HepG2 (cell line): ENCODE results near the gene BLMH. TPM values are rescaled to one million over a fixed set of nuclear protein-coding genes. Genes with fewer than 3 reads are reported as not detected.

ENCODE experiments used
- ATF6 ChIP-seq: sonication (generic); formaldehyde crosslinking; conservative IDR thresholded peaks from 2 replicates; pipeline ENCODE4 v1.4.0; 2020; ENCODE audit warnings: missing genetic modification reagents
- DPF2 ChIP-seq: sonication (generic); formaldehyde crosslinking; IDR thresholded peaks from 2 replicates; pipeline ENCODE4 v1.4.0; 2020; ENCODE audit warnings: mild to moderate bottlenecking, low read depth, missing genetic modification reagents, borderline replicate concordance
- ETV6 ChIP-seq: sonication (generic); formaldehyde crosslinking; conservative IDR thresholded peaks from 2 replicates; pipeline ENCODE4 v1.4.0; 2020; ENCODE audit warnings: missing genetic modification reagents
- FOSL1 ChIP-seq: sonication (generic); formaldehyde crosslinking; IDR thresholded peaks from 2 replicates; pipeline ENCODE4 v1.9.0; 2021; ENCODE audit warnings: missing genetic modification reagents, borderline replicate concordance
- FOSL2 ChIP-seq: sonication (generic); formaldehyde crosslinking; IDR thresholded peaks from 2 replicates; pipeline ENCODE4 v1.4.0; 2020; ENCODE audit warnings: missing genetic modification reagents
- GABPA ChIP-seq, 2 experiments: IDR thresholded peaks; 2 replicates each; pipeline ENCODE4 v1.6.1; 2011 to 2016; ENCODE audit warnings: low read depth in 2 of 2, low read length in 1 of 2, missing biosample characterization in 1 of 2, missing genetic modification characterization in 1 of 2
- ISL2 ChIP-seq: sonication (generic); formaldehyde crosslinking; IDR thresholded peaks from 2 replicates; pipeline ENCODE4 v1.5.0; 2020; ENCODE audit warnings: missing genetic modification reagents
- KDM6A ChIP-seq: IDR thresholded peaks from 2 replicates; pipeline ENCODE4 v1.6.1; 2016; ENCODE audit warnings: low read depth
- KLF6 ChIP-seq: IDR thresholded peaks from 2 replicates; pipeline ENCODE4 v1.8.0; 2016; ENCODE audit warnings: missing biosample characterization, missing genetic modification reagents
- MIXL1 ChIP-seq: IDR thresholded peaks from 2 replicates; pipeline ENCODE4 v1.6.1; 2016
- NFATC3 ChIP-seq: sonication (generic); formaldehyde crosslinking; IDR thresholded peaks from 2 replicates; pipeline ENCODE4 v1.5.1; 2020; ENCODE audit warnings: mild to moderate bottlenecking, missing genetic modification reagents
- PHF21A ChIP-seq: sonication (generic); formaldehyde crosslinking; IDR thresholded peaks from 2 replicates; pipeline ENCODE4 v1.5.0; 2020; ENCODE audit warnings: mild to moderate bottlenecking, missing genetic modification reagents
- SMYD3 ChIP-seq: sonication (generic); formaldehyde crosslinking; IDR thresholded peaks from 2 replicates; pipeline ENCODE4 v1.8.1; 2023; ENCODE audit warnings: mild to moderate bottlenecking, missing genetic modification reagents
- ZBTB1 ChIP-seq: sonication (generic); formaldehyde crosslinking; IDR thresholded peaks from 2 replicates; pipeline ENCODE4 v1.4.0; 2020; ENCODE audit warnings: missing genetic modification reagents, borderline replicate concordance
- ZBTB37 ChIP-seq: sonication (generic); formaldehyde crosslinking; IDR thresholded peaks from 2 replicates; pipeline ENCODE4 v1.4.0; 2020; ENCODE audit warnings: mild to moderate bottlenecking, missing genetic modification reagents
- ZNF30 ChIP-seq: sonication (generic); formaldehyde crosslinking; IDR thresholded peaks from 2 replicates; pipeline ENCODE4 v1.5.0; 2020; ENCODE audit warnings: mild to moderate bottlenecking, missing genetic modification reagents
- ZNF605 ChIP-seq: sonication (generic); formaldehyde crosslinking; IDR thresholded peaks from 2 replicates; pipeline ENCODE4 v1.8.0; 2022; ENCODE audit warnings: mild to moderate bottlenecking, missing genetic modification reagents
- ZNF639 ChIP-seq: conservative IDR thresholded peaks from 2 replicates; pipeline ENCODE4 v1.6.1; 2018; ENCODE audit warnings: missing genetic modification reagents
- ZNF777 ChIP-seq: sonication (generic); formaldehyde crosslinking; IDR thresholded peaks from 2 replicates; pipeline ENCODE4 v1.4.0; 2020; ENCODE audit warnings: missing genetic modification reagents
- ZNF782 ChIP-seq: sonication (generic); formaldehyde crosslinking; IDR thresholded peaks from 2 replicates; pipeline ENCODE4 v1.4.0; 2020; ENCODE audit warnings: missing genetic modification reagents, mild to moderate bottlenecking, borderline replicate concordance
- polyA plus RNA-seq, 8 experiments: library from polyadenylated mRNA; depleted of rRNA in 3 of 8; stranded (reverse) in 7 of 8; unstranded in 1 of 8; fragments of >200 nt; fragmentation: Illumina TruSeq in 4 of 8; extraction: Trizol in 4 of 8; gene quantifications; 2 replicates each; pipeline versions ENCODE4 v1.2.1 to v1.2.3, GENCODE V29; 2011 to 2016; ENCODE audit warnings: low read depth in 4 of 8, missing spikeins in 1 of 8, mixed read lengths in 1 of 8; ENCODE audit not compliant: insufficient read depth in 1 of 8
- total RNA-seq, 5 experiments: library from RNA; depleted of rRNA; stranded (reverse); fragments of >200 nt; fragmentation: Illumina TruSeq; extraction: Trizol; gene quantifications; 2 replicates each; pipeline ENCODE4 v1.2.3, GENCODE V29; 2016; ENCODE audit warnings: low read depth in 1 of 5
- TF ChIP-seq, protein P1 (sequence below): sonication (generic); formaldehyde crosslinking; IDR thresholded peaks from 2 replicates; pipeline ENCODE4 v1.8.1; 2023; ENCODE audit warnings: mild to moderate bottlenecking, missing genetic modification reagents
- TF ChIP-seq, protein P2 (sequence below): sonication (generic); formaldehyde crosslinking; IDR thresholded peaks from 2 replicates; pipeline ENCODE4 v1.9.0; 2021; ENCODE audit warnings: missing genetic modification reagents, mild to moderate bottlenecking, borderline replicate concordance
- TF ChIP-seq, protein P3 (sequence below): IDR thresholded peaks from 2 replicates; pipeline ENCODE4 v1.6.1; 2016; ENCODE audit warnings: missing compliant biosample characterization, missing genetic modification reagents, borderline replicate concordance

The BLMH gene
- total and polyA plus RNA-seq, 2 of the 13 experiments (the other 11 are each of a cell fraction or from before 2014, with no cell fraction given), result 12.1 to 41.0 TPM

DNA sequence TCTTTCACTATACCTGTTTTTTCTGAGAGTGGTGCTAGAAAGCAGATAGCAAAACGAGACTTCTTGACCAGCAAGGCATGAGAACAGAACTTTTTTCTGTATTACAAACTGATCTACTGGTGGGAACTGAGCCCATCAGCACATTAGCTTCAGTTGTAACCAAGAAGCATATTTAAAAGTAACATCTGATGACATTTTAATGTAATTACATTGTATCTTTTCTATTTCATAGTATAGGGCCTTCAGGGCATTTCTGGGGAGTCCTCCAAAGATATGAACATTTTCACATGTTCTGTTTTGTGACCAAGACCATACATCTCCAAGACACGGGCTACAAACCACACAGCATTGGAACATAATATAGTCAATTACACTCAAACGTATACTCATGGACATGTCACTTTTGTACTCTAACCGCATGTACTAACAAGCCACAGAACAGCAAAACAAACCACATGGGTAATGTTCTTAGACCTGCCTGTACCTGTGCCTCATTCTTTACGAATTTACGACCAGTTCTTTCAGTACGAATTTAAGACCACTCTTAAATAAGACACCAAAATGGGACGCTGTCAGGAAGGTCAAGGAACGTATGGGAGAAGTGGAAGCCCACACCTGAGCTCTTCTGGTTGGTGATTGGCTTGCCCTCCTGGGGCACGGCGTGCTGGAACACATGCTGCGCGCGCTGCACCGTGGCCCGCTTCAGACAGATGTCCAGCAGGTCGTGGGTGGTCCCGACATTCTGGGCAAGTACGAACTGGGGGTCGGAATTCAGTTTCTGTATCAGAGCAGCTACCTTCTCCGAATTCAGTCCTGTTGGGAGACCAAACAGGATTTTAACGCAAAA lies 825 bp downstream of the BLMH start (continued):
- TF ChIP-seq PHF21A (CRISPR knock-in tag) (peak; percentile 49), KDM6A (no peak), NFATC3 (CRISPR knock-in tag) (no peak), ZBTB1 (CRISPR knock-in tag) (no peak), ISL2 (CRISPR knock-in tag) (no peak), GABPA (IDR thresholded peaks at IDR 0.05; ENCODE audit: low read depth, low read length) (no peak), GABPA (CRISPR knock-in tag; IDR thresholded peaks at IDR 0.05; ENCODE audit: low read depth) (no peak), ZNF639 (no peak), MIXL1 (CRISPR knock-in tag) (no peak), ZBTB37 (CRISPR knock-in tag) (no peak), FOSL1 (CRISPR knock-in tag) (no peak), SMYD3 (CRISPR knock-in tag) (no peak; the same call in 1 of the 2 replicates), DPF2 (no peak), FOSL2 (CRISPR knock-in tag) (no peak), ZNF30 (CRISPR knock-in tag) (0 out of 2 replicates have a peak, but pooled peaks have one; percentile 61), ZNF605 (CRISPR knock-in tag) (no peak), ZNF777 (no peak), ETV6 (CRISPR knock-in tag) (no peak), KLF6 (CRISPR knock-in tag) (no peak), ATF6 (no peak), ZNF782 (CRISPR knock-in tag) (no peak)
- TF ChIP-seq, protein P1, sequence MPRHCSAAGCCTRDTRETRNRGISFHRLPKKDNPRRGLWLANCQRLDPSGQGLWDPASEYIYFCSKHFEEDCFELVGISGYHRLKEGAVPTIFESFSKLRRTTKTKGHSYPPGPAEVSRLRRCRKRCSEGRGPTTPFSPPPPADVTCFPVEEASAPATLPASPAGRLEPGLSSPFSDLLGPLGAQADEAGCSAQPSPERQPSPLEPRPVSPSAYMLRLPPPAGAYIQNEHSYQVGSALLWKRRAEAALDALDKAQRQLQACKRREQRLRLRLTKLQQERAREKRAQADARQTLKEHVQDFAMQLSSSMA (CRISPR knock-in tag), result no peak
- TF ChIP-seq, protein P2, sequence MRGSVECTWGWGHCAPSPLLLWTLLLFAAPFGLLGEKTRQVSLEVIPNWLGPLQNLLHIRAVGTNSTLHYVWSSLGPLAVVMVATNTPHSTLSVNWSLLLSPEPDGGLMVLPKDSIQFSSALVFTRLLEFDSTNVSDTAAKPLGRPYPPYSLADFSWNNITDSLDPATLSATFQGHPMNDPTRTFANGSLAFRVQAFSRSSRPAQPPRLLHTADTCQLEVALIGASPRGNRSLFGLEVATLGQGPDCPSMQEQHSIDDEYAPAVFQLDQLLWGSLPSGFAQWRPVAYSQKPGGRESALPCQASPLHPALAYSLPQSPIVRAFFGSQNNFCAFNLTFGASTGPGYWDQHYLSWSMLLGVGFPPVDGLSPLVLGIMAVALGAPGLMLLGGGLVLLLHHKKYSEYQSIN (CRISPR knock-in tag), result no peak
- TF ChIP-seq, protein P3, sequence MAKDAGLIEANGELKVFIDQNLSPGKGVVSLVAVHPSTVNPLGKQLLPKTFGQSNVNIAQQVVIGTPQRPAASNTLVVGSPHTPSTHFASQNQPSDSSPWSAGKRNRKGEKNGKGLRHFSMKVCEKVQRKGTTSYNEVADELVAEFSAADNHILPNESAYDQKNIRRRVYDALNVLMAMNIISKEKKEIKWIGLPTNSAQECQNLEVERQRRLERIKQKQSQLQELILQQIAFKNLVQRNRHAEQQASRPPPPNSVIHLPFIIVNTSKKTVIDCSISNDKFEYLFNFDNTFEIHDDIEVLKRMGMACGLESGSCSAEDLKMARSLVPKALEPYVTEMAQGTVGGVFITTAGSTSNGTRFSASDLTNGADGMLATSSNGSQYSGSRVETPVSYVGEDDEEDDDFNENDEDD (CRISPR knock-in tag), result peak; percentile 71; the same call in 1 of the 2 replicates
